ENCODE data around the gene PLXNA4. TPM values are rescaled to one million over a fixed set of nuclear protein-coding genes. Genes with fewer than 3 reads are reported as not detected.
A peak's percentile ranks its signal among the peaks of the same experiment; 100 is the strongest.

The PLXNA4 gene
- total RNA-seq, 1 experiment from 2014 or later = 0.81 TPM

GRCh38 chr7:132463922-132464321, 112.3 kb downstream of the PLXNA4 start:
- Mint-ChIP-seq H3K36me3 (no peaks in the 10 kb centered on the region), H3K27me3 (ENCODE audit: low read depth) (no peaks in the 10 kb centered on the region), H3K4me1 (peaks cover 28% of the 10 kb centered on the region), H3K4me3 (no peak overlapping the region), H3K9me3 (no peaks in the 10 kb centered on the region), H3K27ac (no peak overlapping the region)
- TF ChIP-seq, protein P1, sequence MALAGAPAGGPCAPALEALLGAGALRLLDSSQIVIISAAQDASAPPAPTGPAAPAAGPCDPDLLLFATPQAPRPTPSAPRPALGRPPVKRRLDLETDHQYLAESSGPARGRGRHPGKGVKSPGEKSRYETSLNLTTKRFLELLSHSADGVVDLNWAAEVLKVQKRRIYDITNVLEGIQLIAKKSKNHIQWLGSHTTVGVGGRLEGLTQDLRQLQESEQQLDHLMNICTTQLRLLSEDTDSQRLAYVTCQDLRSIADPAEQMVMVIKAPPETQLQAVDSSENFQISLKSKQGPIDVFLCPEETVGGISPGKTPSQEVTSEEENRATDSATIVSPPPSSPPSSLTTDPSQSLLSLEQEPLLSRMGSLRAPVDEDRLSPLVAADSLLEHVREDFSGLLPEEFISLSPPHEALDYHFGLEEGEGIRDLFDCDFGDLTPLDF (CRISPR knock-in tag; IDR thresholded peaks at IDR 0.05) = no peak
- TF ChIP-seq HMGXB4 (CRISPR knock-in tag; IDR thresholded peaks at IDR 0.05) (no peak), JAZF1 (CRISPR knock-in tag; IDR thresholded peaks at IDR 0.05) (no peak), ELF4 (CRISPR knock-in tag; IDR thresholded peaks at IDR 0.05; ENCODE audit: low read depth) (no peak), GABPB1 (CRISPR knock-in tag; IDR thresholded peaks at IDR 0.05) (no peak), GRHL2 (CRISPR knock-in tag; IDR thresholded peaks at IDR 0.05; ENCODE audit: insufficient replicate concordance, severe bottlenecking) (no peak), CREB1 (CRISPR knock-in tag; IDR thresholded peaks at IDR 0.05) (no peak), NFYB (CRISPR knock-in tag; conservative IDR thresholded peaks at IDR 0.05; ENCODE audit: low read depth) (no peak), FOXK1 (CRISPR knock-in tag; IDR thresholded peaks at IDR 0.05) (no peak), NR3C1 (CRISPR knock-in tag; conservative IDR thresholded peaks at IDR 0.05; ENCODE audit: low read depth) (no peak), OVOL2 (CRISPR knock-in tag; IDR thresholded peaks at IDR 0.05; ENCODE audit: borderline replicate concordance) (no peak), TCF7 (CRISPR knock-in tag; IDR thresholded peaks at IDR 0.05; ENCODE audit: low read depth) (no peak), RELA (CRISPR knock-in tag; IDR thresholded peaks at IDR 0.05; ENCODE audit: borderline replicate concordance) (no peak), MYBL2 (CRISPR knock-in tag; IDR thresholded peaks at IDR 0.05) (no peak), ZNF396 (CRISPR knock-in tag; IDR thresholded peaks at IDR 0.05; ENCODE audit: borderline replicate concordance) (no peak), NFE2L1 (CRISPR knock-in tag; IDR thresholded peaks at IDR 0.05) (no peak), PRRX2 (CRISPR knock-in tag; IDR thresholded peaks at IDR 0.05) (no peak), HMGA2 (CRISPR knock-in tag; IDR thresholded peaks at IDR 0.05) (no peak), AR (CRISPR knock-in tag; IDR thresholded peaks at IDR 0.05) (no peak), FOXJ3 (CRISPR knock-in tag; IDR thresholded peaks at IDR 0.05; ENCODE audit: borderline replicate concordance) (no peak)
- DNase-seq (ENCODE audit: low spot score) (no peak), ATAC-seq (no peak)
- CTCF ChIA-PET = no interaction called here
- POLR2A ChIA-PET = no interaction called here

- H3K36me3 Mint-ChIP-seq = no peaks in the 10 kb centered on the region
- DNase-seq (ENCODE audit: low spot score) (no peak), ATAC-seq (no peak)
- no peak overlapping the region for H3K27ac Mint-ChIP-seq
- POLR2A ChIA-PET = no interaction called here
- CTCF ChIA-PET = no interaction called here
- peaks cover 29% of the 10 kb centered on the region for H3K4me1 Mint-ChIP-seq
- no peaks in the 10 kb centered on the region for H3K9me3 Mint-ChIP-seq
- TF ChIP-seq AFF4 (CRISPR knock-in tag; IDR thresholded peaks at IDR 0.05; ENCODE audit: borderline replicate concordance) = no peak
- 0 out of 2 replicates have a peak, but pooled peaks have one; percentile 36 for TF ChIP-seq ZNF121 (CRISPR knock-in tag; IDR thresholded peaks at IDR 0.05)
- H3K4me3 Mint-ChIP-seq = no peak overlapping the region
- no peaks in the 10 kb centered on the region for H3K27me3 Mint-ChIP-seq (ENCODE audit: low read depth)
These were observed 113.8 kb downstream of the PLXNA4 start for GRCh38 chr7:132462478-132462877.

Measured in WTC11 (cell line).